HepG2 (cell line): ENCODE data around the gene C4orf36. TPM values are rescaled to one million over a fixed set of nuclear protein-coding genes. Genes with fewer than 3 reads are reported as not detected.

Experiments used
- ATAC-seq: fragments of 200-7000 bp; cut with Tn5 transposase; 3 replicates; pipeline ENCODE4 v1.9.1; 2020; ENCODE audit warnings: mild to moderate bottlenecking, moderate library complexity
- BruUV-seq: library from RNA; stranded (reverse); fragments of 400-500 nt; replicated peaks from 2 replicates; lab custom pipeline; 2021; lab: Mats Ljungman, UMichigan
- CTCF ChIA-PET: fragments of 300-600 bp; formaldehyde crosslinking; extraction: SDS; loops from one replicate; lab custom pipeline; 2021; ENCODE audit warnings: low total read pairs, inconsistent platforms, low intra/inter-chr PET ratio; lab: Yijun Ruan, JAX
- POLR2A ChIA-PET: fragments of 350-600 bp; sonication (Branson Sonifier 250); formaldehyde crosslinking; loops from one replicate; lab custom pipeline; 2020; ENCODE audit warnings: antibody characterized with exemption, inconsistent platforms; lab: Yijun Ruan, JAX
- DNase-seq: peaks from one replicate; pipeline ENCODE4 v3.0.0-alpha.2; 2015; ENCODE audit warnings: low spot score
- FAIRE-seq: peaks from 3 replicates; lab custom pipeline; 2011; peaks lifted over from hg19 to GRCh38; lab: Jason Lieb, UNC
- H2AFZ ChIP-seq: one replicate; pipeline ENCODE4 v1.6.1; 2011; ENCODE audit warnings: low read length, inconsistent platforms
- H3K27ac ChIP-seq: fragments of 300-600 bp; 3 replicates; pipeline ENCODE4 v1.8.0; 2011; ENCODE audit warnings: mixed run types, mild to moderate bottlenecking, mixed read lengths, low read length, inconsistent platforms; ENCODE audit not compliant: insufficient read depth; ENCODE audit errors: extremely low read length
- H3K27me3 ChIP-seq, 2 experiments: fragments of 200-600 bp in 1 of 2; 2 replicates in 1 of 2; 3 replicates in 1 of 2; pipeline versions ENCODE4 v1.6.0 to v1.8.0; 2011; ENCODE audit warnings: low read length in 2 of 2, mild to moderate bottlenecking in 2 of 2, moderate library complexity in 2 of 2, inconsistent platforms in 1 of 2; ENCODE audit not compliant: insufficient read depth in 2 of 2, control insufficient read depth in 1 of 2
- H3K36me3 ChIP-seq, 2 experiments: fragments of 200-600 bp in 1 of 2; replicated peaks in 1 of 2; 2 replicates in 1 of 2; 3 replicates in 1 of 2; pipeline versions ENCODE4 v1.5.1 to v1.8.0; 2011; ENCODE audit warnings: low read length in 2 of 2, inconsistent platforms in 1 of 2; ENCODE audit not compliant: insufficient read depth in 2 of 2, control insufficient read depth in 1 of 2
- H3K4me1 ChIP-seq: 2 replicates; pipeline ENCODE4 v1.5.1; 2012; ENCODE audit warnings: low read length, inconsistent platforms; ENCODE audit not compliant: insufficient read depth
- H3K4me2 ChIP-seq: 2 replicates; pipeline ENCODE4 v1.6.0; 2011; ENCODE audit warnings: low read depth, low read length, inconsistent platforms
- H3K4me3 ChIP-seq, 3 experiments: fragments of 200-600 bp in 1 of 3; sonication (generic), shearing (Covaris generic) in 1 of 3; replicated peaks in 1 of 3; 2 replicates each; pipeline ENCODE4 v1.5.1; 2011 to 2016; ENCODE audit warnings: low read length in 3 of 3, inconsistent platforms in 2 of 3, low read depth in 2 of 3, mild to moderate bottlenecking in 2 of 3, control low read depth in 1 of 3, mixed read lengths in 1 of 3; ENCODE audit not compliant: insufficient read depth in 1 of 3
- H3K79me2 ChIP-seq: one replicate; pipeline ENCODE4 v1.6.1; 2011; ENCODE audit warnings: low read length, inconsistent platforms; ENCODE audit not compliant: insufficient read depth
- H3K9ac ChIP-seq: 2 replicates; pipeline ENCODE4 v1.6.0; 2011; ENCODE audit warnings: mild to moderate bottlenecking, low read depth, low read length, inconsistent platforms; ENCODE audit not compliant: insufficient read depth
- H3K9me3 ChIP-seq: 2 replicates; pipeline ENCODE4 v1.5.1; 2012; ENCODE audit warnings: mild to moderate bottlenecking, low read length
- H4K20me1 ChIP-seq: 2 replicates; pipeline ENCODE4 v1.6.0; 2011; ENCODE audit warnings: inconsistent platforms, mild to moderate bottlenecking, low read length, moderate library complexity; ENCODE audit not compliant: insufficient read depth
- ADNP ChIP-seq: sonication (generic); formaldehyde crosslinking; IDR thresholded peaks from 2 replicates; pipeline ENCODE4 v1.4.0; 2020; ENCODE audit warnings: missing genetic modification reagents
- HNRNPUL1 ChIP-seq: fragments of 200-400 bp; formaldehyde crosslinking; IDR thresholded peaks from 2 replicates; pipeline ENCODE4 v1.6.1; 2017; ENCODE audit warnings: low read depth, mild to moderate bottlenecking, low read length, moderate library complexity
- SAP130 ChIP-seq: IDR thresholded peaks from 2 replicates; pipeline ENCODE4 v1.6.1; 2016; ENCODE audit warnings: low read depth
- SNRNP70 ChIP-seq: fragments of 200-400 bp; formaldehyde crosslinking; IDR thresholded peaks from 2 replicates; pipeline ENCODE4 v1.6.1; 2017; ENCODE audit warnings: mild to moderate bottlenecking, low read depth, low read length, moderate library complexity
- SRF ChIP-seq: IDR thresholded peaks from 2 replicates; pipeline ENCODE4 v1.6.1; 2011; ENCODE audit warnings: mild to moderate bottlenecking, low read depth, low read length, moderate library complexity
- ZBTB8A ChIP-seq: sonication (generic); formaldehyde crosslinking; IDR thresholded peaks from 2 replicates; pipeline ENCODE4 v1.4.0; 2020; ENCODE audit warnings: mild to moderate bottlenecking, low read depth, missing genetic modification reagents, borderline replicate concordance
- ZNF33A ChIP-seq: sonication (generic); formaldehyde crosslinking; IDR thresholded peaks from 2 replicates; pipeline ENCODE4 v1.5.1; 2020; ENCODE audit warnings: missing genetic modification reagents, mild to moderate bottlenecking, moderate library complexity, borderline replicate concordance
- ZNF382 ChIP-seq: sonication (generic); formaldehyde crosslinking; IDR thresholded peaks from 2 replicates; pipeline ENCODE4 v1.5.0; 2020; ENCODE audit warnings: missing genetic modification reagents, mild to moderate bottlenecking, borderline replicate concordance
- ZNF496 ChIP-seq: sonication (generic); formaldehyde crosslinking; IDR thresholded peaks from 2 replicates; pipeline ENCODE4 v1.8.1; 2023; ENCODE audit warnings: mild to moderate bottlenecking, moderate library complexity, missing genetic modification reagents; ENCODE audit not compliant: insufficient replicate concordance
- ZNF746 ChIP-seq: sonication (generic); formaldehyde crosslinking; IDR thresholded peaks from 2 replicates; pipeline ENCODE4 v1.8.0; 2022; ENCODE audit warnings: mild to moderate bottlenecking, missing genetic modification reagents
- ZNF788 ChIP-seq: sonication (generic); formaldehyde crosslinking; IDR thresholded peaks from 2 replicates; pipeline ENCODE4 v1.5.0; 2020; ENCODE audit warnings: mild to moderate bottlenecking, missing genetic modification reagents, borderline replicate concordance
- WGBS: methylation state at CpG from one replicate; pipeline ENCODE4 v1.1.6; 2017; ENCODE audit warnings: low lambda C conversion rate; 5-methylcytosine and 5-hydroxymethylcytosine counted together
- in situ Hi-C: cut with HindIII; loops from 2 replicates; pipeline ENCODE4 v1.10.0; 2017; ENCODE audit warnings: low pct_unique_long_range_greater_than_20kb; ENCODE audit not compliant: extremely low pct_ligation_motif_present
- intact Hi-C: fragments of 100-400 bp; cut with micrococcal nuclease; formaldehyde crosslinking; loops from one replicate; pipeline ENCODE4 v1.10.0; 2022; ENCODE audit not compliant: unreplicated experiment
- polyA plus RNA-seq, 8 experiments: library from polyadenylated mRNA; depleted of rRNA in 3 of 8; stranded (reverse) in 7 of 8; unstranded in 1 of 8; fragments of >200 nt; fragmentation: Illumina TruSeq in 4 of 8; extraction: Trizol in 4 of 8; gene quantifications; 2 replicates each; pipeline versions ENCODE4 v1.2.1 to v1.2.3, GENCODE V29; 2011 to 2016; ENCODE audit warnings: low read depth in 4 of 8, missing spikeins in 1 of 8, mixed read lengths in 1 of 8; ENCODE audit not compliant: insufficient read depth in 1 of 8
- total RNA-seq, 5 experiments: library from RNA; depleted of rRNA; stranded (reverse); fragments of >200 nt; fragmentation: Illumina TruSeq; extraction: Trizol; gene quantifications; 2 replicates each; pipeline ENCODE4 v1.2.3, GENCODE V29; 2016; ENCODE audit warnings: low read depth in 1 of 5

C4orf36 gene
- total and polyA plus RNA-seq, 2 of the 13 experiments (the other 11 are each of a cell fraction or from before 2014, with no cell fraction given), result 0.63 TPM; not detected in 1

DNA sequence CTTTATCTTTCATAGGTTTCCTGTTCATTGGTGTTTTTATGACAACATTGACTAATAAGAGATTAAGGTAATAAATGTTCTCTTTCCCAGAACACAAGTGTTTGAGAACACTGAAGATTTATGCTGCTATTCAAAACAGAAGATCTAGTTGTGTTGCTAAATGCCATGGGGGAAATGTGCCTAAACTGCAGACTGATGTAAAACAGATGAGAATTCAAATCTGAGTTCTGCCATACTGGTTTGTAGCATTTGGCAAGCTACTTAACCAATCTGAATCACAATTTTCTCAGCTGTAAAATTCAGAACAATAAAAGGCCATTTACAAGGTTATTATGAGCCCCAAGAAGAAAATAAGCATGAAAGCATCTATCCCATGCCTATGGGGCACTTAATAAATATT, 45.3 kb downstream of the C4orf36 start (continued):
- TF ChIP-seq ZNF496 (CRISPR knock-in tag) (no peak), SRF (no peak), HNRNPUL1 (no peak), SAP130 (no peak)

DNA sequence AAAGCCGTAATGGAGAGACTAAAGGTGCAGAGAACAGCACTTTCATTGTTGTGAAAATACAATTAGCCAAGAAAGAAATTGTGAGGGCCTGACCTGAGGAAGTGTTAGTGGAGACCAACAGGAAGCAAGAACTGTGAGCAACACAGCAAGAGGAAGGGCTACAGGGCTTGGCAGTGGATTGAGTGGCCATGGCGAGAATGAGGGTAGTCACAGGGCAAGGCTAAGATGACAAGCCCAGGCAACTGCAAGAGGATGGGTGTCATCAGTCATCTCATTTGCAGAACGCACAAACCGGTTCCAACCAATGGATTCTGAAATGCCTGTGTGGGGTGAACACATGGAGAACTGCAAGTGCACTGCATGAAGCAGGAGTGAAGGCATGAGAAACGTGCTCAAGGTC, 46.6 kb downstream of the C4orf36 start:
- intact Hi-C loops, result no loop called here
- FAIRE-seq (no peak), ATAC-seq (no peak), DNase-seq (no peak)
- H3K9ac ChIP-seq, result no peak overlapping the region
- no peaks in the 10 kb centered on the region for H3K27me3 ChIP-seq
- POLR2A ChIA-PET, result no interaction called here
- no peak overlapping the region for H2AFZ ChIP-seq
- H3K4me1 ChIP-seq, result no peaks in the 10 kb centered on the region
- H3K9me3 ChIP-seq, result no peaks in the 10 kb centered on the region
- BruUV-seq, result no TSS peak
- no peak overlapping the region for H3K4me3 ChIP-seq
- H3K36me3 ChIP-seq, result no peaks in the 10 kb centered on the region
- TF ChIP-seq ADNP (CRISPR knock-in tag) (no peak), ZNF746 (CRISPR knock-in tag) (no peak), ZBTB8A (CRISPR knock-in tag) (no peak), SNRNP70 (no peak), ZNF788 (CRISPR knock-in tag) (no peak), ZNF33A (CRISPR knock-in tag) (no peak), ZNF382 (no peak)
- TF ChIP-seq, all 625 proteins: peak for 0
- WGBS, result 38% methylated on average over 5 of the region's 5 CpGs
- CTCF ChIA-PET, result no interaction called here
- Histone ChIP-seq H3K79me2 (no peaks in the 10 kb centered on the region), H3K4me2 (no peak overlapping the region), H3K27ac (no peak overlapping the region), H4K20me1 (no peaks in the 10 kb centered on the region)
- in situ Hi-C loops, result no loop called here
